HepG2 (cell line): ENCODE measurements around the gene EPPIN. TPM values are rescaled to one million over a fixed set of nuclear protein-coding genes. Genes with fewer than 3 reads are reported as not detected.

ENCODE experiments used
- ATAC-seq: fragments of 200-7000 bp; cut with Tn5 transposase; 3 replicates; pipeline ENCODE4 v1.9.1; 2020; ENCODE audit warnings: mild to moderate bottlenecking, moderate library complexity
- BruUV-seq: library from RNA; stranded (reverse); fragments of 400-500 nt; replicated peaks from 2 replicates; lab custom pipeline; 2021; lab: Mats Ljungman, UMichigan
- CTCF ChIA-PET: fragments of 300-600 bp; formaldehyde crosslinking; extraction: SDS; loops from one replicate; lab custom pipeline; 2021; ENCODE audit warnings: low total read pairs, inconsistent platforms, low intra/inter-chr PET ratio; lab: Yijun Ruan, JAX
- POLR2A ChIA-PET: fragments of 350-600 bp; sonication (Branson Sonifier 250); formaldehyde crosslinking; loops from one replicate; lab custom pipeline; 2020; ENCODE audit warnings: antibody characterized with exemption, inconsistent platforms; lab: Yijun Ruan, JAX
- DNase-seq: peaks from one replicate; pipeline ENCODE4 v3.0.0-alpha.2; 2015; ENCODE audit warnings: low spot score
- FAIRE-seq: peaks from 3 replicates; lab custom pipeline; 2011; peaks lifted over from hg19 to GRCh38; lab: Jason Lieb, UNC
- H2AFZ ChIP-seq: one replicate; pipeline ENCODE4 v1.6.1; 2011; ENCODE audit warnings: low read length, inconsistent platforms
- H3K27ac ChIP-seq: fragments of 300-600 bp; 3 replicates; pipeline ENCODE4 v1.8.0; 2011; ENCODE audit warnings: mixed run types, mild to moderate bottlenecking, mixed read lengths, low read length, inconsistent platforms; ENCODE audit not compliant: insufficient read depth; ENCODE audit errors: extremely low read length
- H3K27me3 ChIP-seq, 2 experiments: fragments of 200-600 bp in 1 of 2; 2 replicates in 1 of 2; 3 replicates in 1 of 2; pipeline versions ENCODE4 v1.6.0 to v1.8.0; 2011; ENCODE audit warnings: low read length in 2 of 2, mild to moderate bottlenecking in 2 of 2, moderate library complexity in 2 of 2, inconsistent platforms in 1 of 2; ENCODE audit not compliant: insufficient read depth in 2 of 2, control insufficient read depth in 1 of 2
- H3K36me3 ChIP-seq, 2 experiments: fragments of 200-600 bp in 1 of 2; replicated peaks in 1 of 2; 2 replicates in 1 of 2; 3 replicates in 1 of 2; pipeline versions ENCODE4 v1.5.1 to v1.8.0; 2011; ENCODE audit warnings: low read length in 2 of 2, inconsistent platforms in 1 of 2; ENCODE audit not compliant: insufficient read depth in 2 of 2, control insufficient read depth in 1 of 2
- H3K4me1 ChIP-seq: 2 replicates; pipeline ENCODE4 v1.5.1; 2012; ENCODE audit warnings: low read length, inconsistent platforms; ENCODE audit not compliant: insufficient read depth
- H3K4me2 ChIP-seq: 2 replicates; pipeline ENCODE4 v1.6.0; 2011; ENCODE audit warnings: low read depth, low read length, inconsistent platforms
- H3K4me3 ChIP-seq, 3 experiments: fragments of 200-600 bp in 1 of 3; sonication (generic), shearing (Covaris generic) in 1 of 3; replicated peaks in 1 of 3; 2 replicates each; pipeline ENCODE4 v1.5.1; 2011 to 2016; ENCODE audit warnings: low read length in 3 of 3, inconsistent platforms in 2 of 3, low read depth in 2 of 3, mild to moderate bottlenecking in 2 of 3, control low read depth in 1 of 3, mixed read lengths in 1 of 3; ENCODE audit not compliant: insufficient read depth in 1 of 3
- H3K79me2 ChIP-seq: one replicate; pipeline ENCODE4 v1.6.1; 2011; ENCODE audit warnings: low read length, inconsistent platforms; ENCODE audit not compliant: insufficient read depth
- H3K9ac ChIP-seq: 2 replicates; pipeline ENCODE4 v1.6.0; 2011; ENCODE audit warnings: mild to moderate bottlenecking, low read depth, low read length, inconsistent platforms; ENCODE audit not compliant: insufficient read depth
- H3K9me3 ChIP-seq: 2 replicates; pipeline ENCODE4 v1.5.1; 2012; ENCODE audit warnings: mild to moderate bottlenecking, low read length
- H4K20me1 ChIP-seq: 2 replicates; pipeline ENCODE4 v1.6.0; 2011; ENCODE audit warnings: inconsistent platforms, mild to moderate bottlenecking, low read length, moderate library complexity; ENCODE audit not compliant: insufficient read depth
- ATF7-NPFF ChIP-seq: sonication (generic); formaldehyde crosslinking; IDR thresholded peaks from 2 replicates; pipeline ENCODE4 v1.8.1; 2023; ENCODE audit warnings: mild to moderate bottlenecking, low read depth, missing genetic modification reagents, moderate library complexity
- FOXJ3 ChIP-seq: sonication (generic); formaldehyde crosslinking; IDR thresholded peaks from 2 replicates; pipeline ENCODE4 v1.4.0; 2020; ENCODE audit warnings: missing genetic modification reagents, mild to moderate bottlenecking, borderline replicate concordance
- GTF2F1 ChIP-seq: fragments of 150-350 bp; IDR thresholded peaks from 2 replicates; pipeline ENCODE4 v1.6.1; 2014; ENCODE audit warnings: low read length
- JUND ChIP-seq: sonication (generic); formaldehyde crosslinking; IDR thresholded peaks from 2 replicates; pipeline ENCODE4 v1.8.0; 2022; ENCODE audit warnings: mild to moderate bottlenecking, missing genetic modification reagents
- MIER3 ChIP-seq: IDR thresholded peaks from 2 replicates; pipeline ENCODE4 v1.6.1; 2016; ENCODE audit warnings: missing compliant biosample characterization, borderline replicate concordance
- TP53 ChIP-seq: sonication (generic); formaldehyde crosslinking; conservative IDR thresholded peaks from 2 replicates; pipeline ENCODE4 v1.4.0; 2020; ENCODE audit warnings: missing genetic modification reagents
- WGBS: methylation state at CpG from one replicate; pipeline ENCODE4 v1.1.6; 2017; ENCODE audit warnings: low lambda C conversion rate; 5-methylcytosine and 5-hydroxymethylcytosine counted together
- in situ Hi-C: cut with HindIII; loops from 2 replicates; pipeline ENCODE4 v1.10.0; 2017; ENCODE audit warnings: low pct_unique_long_range_greater_than_20kb; ENCODE audit not compliant: extremely low pct_ligation_motif_present
- intact Hi-C: fragments of 100-400 bp; cut with micrococcal nuclease; formaldehyde crosslinking; loops from one replicate; pipeline ENCODE4 v1.10.0; 2022; ENCODE audit not compliant: unreplicated experiment
- polyA plus RNA-seq, 8 experiments: library from polyadenylated mRNA; depleted of rRNA in 3 of 8; stranded (reverse) in 7 of 8; unstranded in 1 of 8; fragments of >200 nt; fragmentation: Illumina TruSeq in 4 of 8; extraction: Trizol in 4 of 8; gene quantifications; 2 replicates each; pipeline versions ENCODE4 v1.2.1 to v1.2.3, GENCODE V29; 2011 to 2016; ENCODE audit warnings: low read depth in 4 of 8, missing spikeins in 1 of 8, mixed read lengths in 1 of 8; ENCODE audit not compliant: insufficient read depth in 1 of 8
- total RNA-seq, 5 experiments: library from RNA; depleted of rRNA; stranded (reverse); fragments of >200 nt; fragmentation: Illumina TruSeq; extraction: Trizol; gene quantifications; 2 replicates each; pipeline ENCODE4 v1.2.3, GENCODE V29; 2016; ENCODE audit warnings: low read depth in 1 of 5
- TF ChIP-seq, protein P1 (sequence below): sonication (generic); formaldehyde crosslinking; IDR thresholded peaks from 2 replicates; pipeline ENCODE4 v1.4.0; 2020; ENCODE audit warnings: missing genetic modification reagents, borderline replicate concordance

Gene EPPIN
- total and polyA plus RNA-seq, 2 of the 13 experiments (the other 11 are each of a cell fraction or from before 2014, with no cell fraction given): not detected

- POLR2A ChIA-PET: no interaction called here
- Histone ChIP-seq H2AFZ (no peak overlapping the region), H3K4me2 (no peak overlapping the region), H4K20me1 (no peaks in the 10 kb centered on the region), H3K27ac (no peak overlapping the region), H3K4me3 (no peak overlapping the region), H3K27me3 (peaks cover 2 to 19% of the 10 kb centered on the region in 2 experiments; a peak in 3 of 5 replicates), H3K36me3 (no peaks in the 10 kb centered on the region), H3K4me1 (no peaks in the 10 kb centered on the region), H3K9ac (no peak overlapping the region), H3K79me2 (no peaks in the 10 kb centered on the region), H3K9me3 (no peaks in the 10 kb centered on the region)
- DNase-seq (no peak), FAIRE-seq (no peak), ATAC-seq (no peak)
- no TSS peak for BruUV-seq
- in situ Hi-C loops: loop anchor here (5.0 kb wide), 1 partner anchor 224 kb away; no protein-coding TSS in a partner anchor
- WGBS: 23% methylated on average over 7 of the region's 7 CpGs
- intact Hi-C loops: no loop called here
- CTCF ChIA-PET: no interaction called here
- TF ChIP-seq FOXJ3: no peak
- no peak for TF ChIP-seq MIER3 (CRISPR knock-in tag)
- TF ChIP-seq ATF7-NPFF (CRISPR knock-in tag): no peak
- TF ChIP-seq JUND (CRISPR knock-in tag): no peak
- TF ChIP-seq GTF2F1: no peak
- TF ChIP-seq, protein P1, sequence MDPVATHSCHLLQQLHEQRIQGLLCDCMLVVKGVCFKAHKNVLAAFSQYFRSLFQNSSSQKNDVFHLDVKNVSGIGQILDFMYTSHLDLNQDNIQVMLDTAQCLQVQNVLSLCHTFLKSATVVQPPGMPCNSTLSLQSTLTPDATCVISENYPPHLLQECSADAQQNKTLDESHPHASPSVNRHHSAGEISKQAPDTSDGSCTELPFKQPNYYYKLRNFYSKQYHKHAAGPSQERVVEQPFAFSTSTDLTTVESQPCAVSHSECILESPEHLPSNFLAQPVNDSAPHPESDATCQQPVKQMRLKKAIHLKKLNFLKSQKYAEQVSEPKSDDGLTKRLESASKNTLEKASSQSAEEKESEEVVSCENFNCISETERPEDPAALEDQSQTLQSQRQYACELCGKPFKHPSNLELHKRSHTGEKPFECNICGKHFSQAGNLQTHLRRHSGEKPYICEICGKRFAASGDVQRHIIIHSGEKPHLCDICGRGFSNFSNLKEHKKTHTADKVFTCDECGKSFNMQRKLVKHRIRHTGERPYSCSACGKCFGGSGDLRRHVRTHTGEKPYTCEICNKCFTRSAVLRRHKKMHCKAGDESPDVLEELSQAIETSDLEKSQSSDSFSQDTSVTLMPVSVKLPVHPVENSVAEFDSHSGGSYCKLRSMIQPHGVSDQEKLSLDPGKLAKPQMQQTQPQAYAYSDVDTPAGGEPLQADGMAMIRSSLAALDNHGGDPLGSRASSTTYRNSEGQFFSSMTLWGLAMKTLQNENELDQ (CRISPR knock-in tag): no peak
- no peak for TF ChIP-seq TP53 (CRISPR knock-in tag)
Observed at GRCh38 chr20:45548410-45548809, 1.2 kb upstream of the EPPIN start.
